Lower leg skin (tissue), 4 donors: ENCODE results near the gene TEF. TPM values are rescaled to one million over a fixed set of nuclear protein-coding genes. Genes with fewer than 3 reads are reported as not detected.

ENCODE experiments used
- DNase-seq, 2 donors: peaks; one replicate each; pipeline ENCODE4 v3.0.0-alpha.2; 2019; ENCODE audit warnings: low spot score in 2 of 2
- H3K4me3 ChIP-seq: fragments of 200-600 bp; sonication (generic); 2 replicates; pipeline ENCODE4 v1.5.1; 2017; ENCODE audit warnings: mild to moderate bottlenecking, low read depth; ENCODE audit not compliant: poor library complexity, severe bottlenecking
- CTCF ChIP-seq, 3 donors: fragments of 450-650 bp; IDR thresholded peaks; one replicate each; pipeline ENCODE4 v1.5.1; 2016; ENCODE audit warnings: antibody characterized with exemption in 3 of 3, mild to moderate bottlenecking in 3 of 3, moderate library complexity in 2 of 3
- POLR2A ChIP-seq, 2 donors: fragments of 450-650 bp; IDR thresholded peaks; one replicate each; pipeline ENCODE4 v1.6.1; 2016 to 2017; ENCODE audit warnings: antibody characterized with exemption in 2 of 2, mild to moderate bottlenecking in 1 of 2, moderate library complexity in 1 of 2
- WGBS, 2 donors: methylation state at CpG; one replicate each; pipeline ENCODE4 v1.1.5; 2018; 5-methylcytosine and 5-hydroxymethylcytosine counted together
- intact Hi-C: fragments of 100-400 bp; cut with DNase I; formaldehyde crosslinking; loops from one replicate; pipeline ENCODE4 v1.15.0; 2023; ENCODE audit warnings: low total_unique reads
- total RNA-seq, 4 donors: library from RNA; depleted of rRNA; stranded (reverse); fragments of >200 nt; gene quantifications; one replicate each; pipeline ENCODE4 v1.1.0, GENCODE V29; 2016

Gene TEF
- total RNA-seq, 4 donors from 2014 or later = 27.3 to 56.1 (median 42.8) TPM

- H3K4me3 ChIP-seq = no peak overlapping the region
- DNase-seq = no peak
- 70 to 80% methylated on average over 7 of the region's 7 CpGs for WGBS, 2 donors
- TF ChIP-seq CTCF (IDR thresholded peaks at IDR 0.05) = no peak
- TF ChIP-seq POLR2A (IDR thresholded peaks at IDR 0.05) = no peak
- intact Hi-C loops = no loop called here
These were observed 5.6 kb downstream of the TEF start for GRCh38 chr22:41387341-41387740.

GRCh38 chr22:41394012-41394356 is 12.2 kb downstream of the TEF start:
- TF ChIP-seq POLR2A (IDR thresholded peaks at IDR 0.05) (no peak), CTCF (IDR thresholded peaks at IDR 0.05) (no peak)
- 85 to 89% methylated on average over 11 of the region's 11 CpGs for WGBS, 2 donors
- H3K4me3 ChIP-seq = no peak overlapping the region
- DNase-seq = no peak
- intact Hi-C loops = loop anchor here (10.0 kb wide), 1 partner anchor 201 kb away; no protein-coding TSS in a partner anchor

GRCh38 chr22:41395531-41396240 is 13.9 kb downstream of the TEF start:
- 90 to 91% methylated on average over 33 to 37 of the region's 37 CpGs for WGBS, 2 donors
- intact Hi-C loops = loop anchor here (10.0 kb wide), 1 partner anchor 199 kb away; no protein-coding TSS in a partner anchor
- no peak for TF ChIP-seq CTCF (IDR thresholded peaks at IDR 0.05)
- TF ChIP-seq POLR2A (IDR thresholded peaks at IDR 0.05) = no peak
- H3K4me3 ChIP-seq = no peak overlapping the region
- DNase-seq = no peak

GRCh38 chr22:41397143-41397811 is 15.5 kb downstream of the TEF start:
- WGBS, 2 donors = 84% methylated on average over 19 of the region's 19 CpGs
- DNase-seq = no peak
- intact Hi-C loops = loop anchor here (10.0 kb wide), 1 partner anchor 198 kb away; no protein-coding TSS in a partner anchor
- no peak overlapping the region for H3K4me3 ChIP-seq
- TF ChIP-seq CTCF (IDR thresholded peaks at IDR 0.05) (no peak), POLR2A (IDR thresholded peaks at IDR 0.05) (no peak)

GRCh38 chr22:41398921-41399320 is 17.2 kb downstream of the TEF start:
- 90 to 92% methylated on average over 8 of the region's 8 CpGs for WGBS, 2 donors
- TF ChIP-seq CTCF (IDR thresholded peaks at IDR 0.05) = no peak
- no peak for TF ChIP-seq POLR2A (IDR thresholded peaks at IDR 0.05)
- intact Hi-C loops = loop anchor here (10.0 kb wide), 1 partner anchor 196 kb away; no protein-coding TSS in a partner anchor
- no peak overlapping the region for H3K4me3 ChIP-seq
- no peak for DNase-seq
